ENCODE measurements around the gene KRT80. TPM values are rescaled to one million over a fixed set of nuclear protein-coding genes. Genes with fewer than 3 reads are reported as not detected.
"Not testable (repeated sequence)": the region's sequence is repeated elsewhere in the genome, so short reads cannot be mapped to it uniquely, and the experiment has no call there.

KRT80 gene
- not detected in 2 replicates for total RNA-seq (2014; rRNA removed; shearing (Covaris generic); ENCODE audit: low replicate concordance)

DNA sequence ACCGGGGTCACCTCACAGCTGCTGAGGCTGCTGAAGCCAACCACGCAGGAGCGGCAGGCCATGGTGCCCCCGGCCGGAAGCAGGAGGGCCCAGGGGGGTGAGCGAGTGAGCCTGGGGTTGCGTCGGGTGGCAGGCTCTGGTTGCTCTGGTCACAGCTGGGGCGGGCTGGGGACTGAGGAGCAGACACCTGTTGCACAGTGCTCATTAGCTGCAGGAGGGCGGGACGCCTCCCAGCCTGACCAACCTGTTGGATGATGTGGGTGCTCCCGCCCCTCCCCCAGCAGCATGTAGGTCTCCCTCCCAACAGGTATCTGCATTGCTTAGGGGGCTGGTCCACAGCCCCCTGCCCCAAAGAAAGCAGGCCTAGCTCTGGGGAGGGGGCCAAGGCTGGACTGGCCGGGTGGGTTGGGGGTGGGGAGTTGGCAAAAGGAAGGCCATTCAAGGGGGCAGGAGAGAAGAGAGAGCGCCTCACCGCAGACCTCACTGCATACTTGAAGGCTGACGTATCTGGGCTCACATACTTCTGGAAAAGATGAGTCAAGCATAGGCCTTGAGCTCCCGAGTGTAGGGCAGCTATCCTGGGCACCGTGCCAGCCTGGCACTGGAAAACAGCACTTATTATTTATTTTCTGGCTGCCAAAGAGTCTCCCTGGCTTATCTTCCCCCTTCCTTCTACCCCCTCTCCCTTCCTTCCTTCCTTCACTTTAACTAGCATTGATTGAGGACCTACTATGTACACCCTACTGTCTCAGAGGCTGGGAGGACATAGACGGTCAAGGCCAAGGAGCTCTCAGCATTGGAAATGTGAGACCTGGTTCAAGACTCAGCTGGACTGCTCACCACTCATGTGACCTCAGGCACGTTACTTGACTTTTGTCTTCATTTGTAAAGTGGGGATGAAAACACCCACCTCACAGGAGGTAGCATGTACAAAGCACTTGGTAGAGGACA lies at the start of gene KRT80:
Gene KRT80, minus strand, starts transcription at position 174 of the 951 bp plus-strand sequence. Its CDS starts 112 bp downstream, at position 62.
- H3K79me2 ChIP-seq (ENCODE audit: low read length) = no peaks in the 10 kb centered on the region
- H4K20me1 ChIP-seq (ENCODE audit: insufficient read depth, low read depth, low read length) = no peaks in the 10 kb centered on the region
- H3K27ac ChIP-seq (ENCODE audit: low read length) = no peak within 1 kb of the TSS
- no peaks in the 10 kb centered on the region for H3K27me3 ChIP-seq (ENCODE audit: low read length)
- no peaks in the 10 kb centered on the region for H3K9me2 ChIP-seq (replicated peaks; ENCODE audit: insufficient read depth, low read length)
- H3K9ac ChIP-seq (ENCODE audit: low read length) = no peak within 1 kb of the TSS
- no peak for DNase-seq
- no peak within 1 kb of the TSS for H2AFZ ChIP-seq (ENCODE audit: low read length)
- no peaks in the 10 kb centered on the region for H3K4me1 ChIP-seq (ENCODE audit: low read length)
- H3K36me3 ChIP-seq (ENCODE audit: insufficient read depth, low read length) = no peaks in the 10 kb centered on the region
- no peaks in the 10 kb centered on the region for H3K9me3 ChIP-seq (ENCODE audit: low read length)
- H3K4me3 ChIP-seq (ENCODE audit: low read length) = no peak within 1 kb of the TSS
- H3K4me2 ChIP-seq (ENCODE audit: low read depth, low read length, poor library complexity, severe bottlenecking) = no peak within 1 kb of the TSS

DNA sequence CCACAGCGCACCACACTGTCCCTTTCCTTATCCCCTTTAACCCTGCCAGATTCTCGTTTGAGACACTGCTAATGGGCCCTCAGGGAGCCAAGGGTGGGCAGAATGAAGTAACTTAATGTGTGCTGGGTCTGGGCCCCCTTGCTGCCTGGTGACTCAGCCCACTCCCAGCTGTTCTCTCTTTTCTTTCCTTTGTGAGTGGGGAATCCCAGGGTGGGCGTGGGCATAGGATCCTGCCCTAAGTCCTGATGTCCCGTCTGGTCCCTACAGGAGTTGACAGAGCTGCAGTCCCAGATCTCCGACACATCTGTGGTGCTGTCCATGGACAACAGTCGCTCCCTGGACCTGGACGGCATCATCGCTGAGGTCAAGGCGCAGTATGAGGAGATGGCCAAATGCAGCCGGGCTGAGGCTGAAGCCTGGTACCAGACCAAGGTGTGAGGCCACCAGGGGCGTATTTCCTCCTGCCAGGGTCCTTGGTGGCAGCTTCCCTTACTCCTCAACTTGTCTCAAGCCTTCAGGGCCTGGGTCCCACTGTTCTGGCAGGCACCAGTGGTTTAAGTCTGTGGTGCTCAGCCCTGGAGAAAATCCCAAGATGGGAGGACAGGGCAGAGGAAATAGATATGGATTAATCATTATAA lies 49.5 kb upstream of the KRT80 start:
- Histone ChIP-seq H3K9me2 (replicated peaks; ENCODE audit: insufficient read depth, low read length) (no peaks in the 10 kb centered on the region), H3K36me3 (ENCODE audit: insufficient read depth, low read length) (no peaks in the 10 kb centered on the region), H4K20me1 (ENCODE audit: insufficient read depth, low read depth, low read length) (0 out of 2 replicates have a peak, but pooled peaks cover 6% of the 10 kb centered on the region), H3K4me1 (ENCODE audit: low read length) (no peaks in the 10 kb centered on the region), H3K4me3 (ENCODE audit: low read length) (no peak overlapping the region), H3K27ac (ENCODE audit: low read length) (no peak overlapping the region), H2AFZ (ENCODE audit: low read length) (no peak overlapping the region), H3K9ac (ENCODE audit: low read length) (no peak overlapping the region), H3K9me3 (ENCODE audit: low read length) (no peaks in the 10 kb centered on the region), H3K27me3 (ENCODE audit: low read length) (no peaks in the 10 kb centered on the region), H3K79me2 (ENCODE audit: low read length) (no peaks in the 10 kb centered on the region), H3K4me2 (ENCODE audit: low read depth, low read length, poor library complexity, severe bottlenecking) (no peak overlapping the region)
- DNase-seq = peak; percentile 50

DNA sequence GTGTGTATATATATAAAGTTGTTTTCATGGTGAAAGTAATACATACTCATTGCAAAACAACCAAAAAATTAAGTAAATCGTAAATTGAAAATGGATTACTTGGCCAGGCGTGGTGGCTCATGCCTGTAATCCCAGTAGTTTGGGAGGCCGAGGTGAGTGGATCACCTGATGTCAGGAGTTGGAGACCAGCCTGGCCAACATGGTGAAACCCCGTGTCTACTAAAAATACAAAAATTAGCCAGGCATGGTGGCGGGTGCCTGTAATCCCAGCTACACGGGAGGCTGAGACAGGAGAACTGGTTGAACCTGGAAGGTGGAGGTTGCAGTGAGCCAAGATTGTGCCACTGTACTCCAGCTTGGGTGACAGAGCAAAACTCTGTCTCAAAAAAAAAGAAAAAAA lies 48.4 kb upstream of the KRT80 start:
- not testable (repeated sequence) for H2AFZ ChIP-seq (ENCODE audit: low read length); H3K4me2 ChIP-seq (ENCODE audit: low read depth, low read length, poor library complexity, severe bottlenecking); H3K9ac ChIP-seq (ENCODE audit: low read length)

DNA sequence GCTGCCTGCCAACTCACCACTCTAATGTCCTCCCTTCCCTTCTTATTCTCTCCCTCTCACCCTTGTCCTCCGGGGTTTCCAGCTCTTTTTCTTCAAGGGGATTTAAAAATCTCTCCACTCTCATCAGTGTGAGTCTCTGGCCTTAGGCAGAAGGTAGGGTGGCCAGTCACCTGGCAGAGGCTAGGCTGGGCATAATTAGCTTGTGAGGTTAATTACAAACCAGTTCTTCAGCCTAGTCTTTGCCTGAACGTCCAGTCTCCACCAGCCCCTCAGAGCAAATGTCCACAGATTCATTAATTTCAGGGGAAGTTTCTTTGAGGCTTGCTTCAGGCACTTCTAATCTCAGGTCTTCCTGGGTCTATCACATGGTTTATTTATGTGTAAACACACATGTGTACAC lies 48.0 kb upstream of the KRT80 start:
- no peak overlapping the region for H3K4me2 ChIP-seq (ENCODE audit: low read depth, low read length, poor library complexity, severe bottlenecking)
- no peak overlapping the region for H2AFZ ChIP-seq (ENCODE audit: low read length)
- H3K4me1 ChIP-seq (ENCODE audit: low read length) = no peaks in the 10 kb centered on the region
- DNase-seq = no peak
- H3K79me2 ChIP-seq (ENCODE audit: low read length) = no peaks in the 10 kb centered on the region
- H3K9me3 ChIP-seq (ENCODE audit: low read length) = no peaks in the 10 kb centered on the region
- H3K27me3 ChIP-seq (ENCODE audit: low read length) = no peaks in the 10 kb centered on the region
- H3K9ac ChIP-seq (ENCODE audit: low read length) = no peak overlapping the region
- 0 out of 2 replicates have a peak, but pooled peaks cover 6% of the 10 kb centered on the region for H4K20me1 ChIP-seq (ENCODE audit: insufficient read depth, low read depth, low read length)
- H3K4me3 ChIP-seq (ENCODE audit: low read length) = no peak overlapping the region
- H3K27ac ChIP-seq (ENCODE audit: low read length) = no peak overlapping the region
- H3K9me2 ChIP-seq (replicated peaks; ENCODE audit: insufficient read depth, low read length) = no peaks in the 10 kb centered on the region
- H3K36me3 ChIP-seq (ENCODE audit: insufficient read depth, low read length) = no peaks in the 10 kb centered on the region

More for the DNA sequence above, 48.4 kb upstream of the KRT80 start:
- not testable (repeated sequence) for H3K4me1 ChIP-seq (ENCODE audit: low read length); H3K36me3 ChIP-seq (ENCODE audit: insufficient read depth, low read length); H3K79me2 ChIP-seq (ENCODE audit: low read length); H3K4me3 ChIP-seq (ENCODE audit: low read length); H4K20me1 ChIP-seq (ENCODE audit: insufficient read depth, low read depth, low read length); DNase-seq; H3K27me3 ChIP-seq (ENCODE audit: low read length); H3K9me2 ChIP-seq (replicated peaks; ENCODE audit: insufficient read depth, low read length); H3K27ac ChIP-seq (ENCODE audit: low read length); H3K9me3 ChIP-seq (ENCODE audit: low read length)

DNA sequence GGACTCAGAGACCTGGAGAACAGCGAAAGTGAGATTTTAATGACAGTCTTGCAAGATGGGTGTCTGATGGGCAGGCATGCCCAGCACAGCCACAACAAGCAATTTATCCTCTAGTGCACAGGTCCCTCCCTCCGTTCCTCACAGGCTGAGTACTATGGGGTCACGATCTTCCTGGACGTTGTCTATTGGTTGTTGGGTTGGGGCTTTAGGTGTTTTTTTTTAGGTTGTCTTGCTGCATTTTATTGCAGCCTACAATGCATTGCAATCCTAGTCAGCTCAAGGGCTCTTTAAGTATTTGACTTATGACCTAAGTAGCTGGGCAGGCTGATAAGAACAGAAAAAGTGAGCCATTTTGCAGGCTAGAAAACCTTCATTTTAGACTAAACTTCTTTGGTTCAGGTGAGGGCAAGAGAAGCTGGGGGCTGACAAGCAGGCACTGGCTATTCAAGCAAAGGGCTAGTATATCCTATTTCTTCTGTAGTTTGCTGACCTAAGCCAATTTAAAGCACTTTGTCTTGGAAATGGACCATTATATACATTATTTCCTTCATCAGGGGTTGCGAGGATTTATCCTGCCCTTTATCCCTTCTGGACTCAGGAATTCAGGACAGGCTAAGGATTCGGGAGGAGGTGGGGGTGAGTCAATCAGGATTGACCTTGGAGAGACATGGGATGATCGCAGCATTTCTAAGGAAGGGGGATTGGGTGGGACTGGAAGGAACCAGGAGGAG lies 47.3 kb upstream of the KRT80 start:
- no peaks in the 10 kb centered on the region for H3K9me2 ChIP-seq (replicated peaks; ENCODE audit: insufficient read depth, low read length)
- no peak overlapping the region for H3K27ac ChIP-seq (ENCODE audit: low read length)
- H3K9ac ChIP-seq (ENCODE audit: low read length) = no peak overlapping the region
- no peak overlapping the region for H2AFZ ChIP-seq (ENCODE audit: low read length)
- no peaks in the 10 kb centered on the region for H3K36me3 ChIP-seq (ENCODE audit: insufficient read depth, low read length)
- no peak overlapping the region for H3K4me2 ChIP-seq (ENCODE audit: low read depth, low read length, poor library complexity, severe bottlenecking)
- no peaks in the 10 kb centered on the region for H3K4me1 ChIP-seq (ENCODE audit: low read length)
- no peaks in the 10 kb centered on the region for H3K79me2 ChIP-seq (ENCODE audit: low read length)
- no peak for DNase-seq
- H3K27me3 ChIP-seq (ENCODE audit: low read length) = no peaks in the 10 kb centered on the region
- no peak overlapping the region for H3K4me3 ChIP-seq (ENCODE audit: low read length)
- H4K20me1 ChIP-seq (ENCODE audit: insufficient read depth, low read depth, low read length) = 0 out of 2 replicates have a peak, but pooled peaks cover 6% of the 10 kb centered on the region
- no peaks in the 10 kb centered on the region for H3K9me3 ChIP-seq (ENCODE audit: low read length)

DNA sequence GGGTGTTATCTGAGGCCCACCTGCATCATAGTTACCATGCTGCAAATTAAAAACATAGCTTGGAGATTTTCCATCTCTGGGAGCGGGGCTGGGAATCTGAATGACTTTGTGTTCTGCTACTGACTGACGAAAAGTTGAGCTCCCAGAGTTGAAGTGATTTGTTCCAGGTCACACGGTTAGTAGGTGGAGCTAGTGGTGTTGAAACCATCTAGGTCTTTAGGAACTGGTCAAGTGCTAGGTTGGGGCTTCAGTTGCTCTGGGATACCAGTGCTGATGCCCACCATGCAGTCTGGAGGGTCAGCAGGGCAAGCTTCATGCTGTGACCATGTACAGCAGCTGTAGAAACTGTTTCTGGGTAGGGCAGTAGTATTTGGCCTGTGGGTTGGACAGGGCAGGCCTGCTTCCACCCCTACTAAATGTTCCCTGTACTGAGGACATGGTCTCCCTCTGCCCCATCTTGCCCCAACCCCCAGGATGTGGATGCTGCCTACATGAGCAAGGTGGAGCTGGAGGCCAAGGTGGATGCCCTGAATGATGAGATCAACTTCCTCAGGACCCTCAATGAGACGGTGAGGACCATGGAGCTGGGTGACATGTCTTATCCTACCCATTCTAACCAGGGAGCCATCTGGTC lies 46.5 kb upstream of the KRT80 start:
- Histone ChIP-seq H4K20me1 (ENCODE audit: insufficient read depth, low read depth, low read length) (0 out of 2 replicates have a peak, but pooled peaks cover 3% of the 10 kb centered on the region), H3K27ac (ENCODE audit: low read length) (no peak overlapping the region), H3K4me1 (ENCODE audit: low read length) (no peaks in the 10 kb centered on the region), H3K9me2 (replicated peaks; ENCODE audit: insufficient read depth, low read length) (no peaks in the 10 kb centered on the region), H3K4me2 (ENCODE audit: low read depth, low read length, poor library complexity, severe bottlenecking) (no peak overlapping the region), H3K9ac (ENCODE audit: low read length) (no peak overlapping the region), H3K36me3 (ENCODE audit: insufficient read depth, low read length) (no peaks in the 10 kb centered on the region), H3K27me3 (ENCODE audit: low read length) (no peaks in the 10 kb centered on the region), H3K9me3 (ENCODE audit: low read length) (no peaks in the 10 kb centered on the region), H2AFZ (ENCODE audit: low read length) (no peak overlapping the region), H3K4me3 (ENCODE audit: low read length) (no peak overlapping the region), H3K79me2 (ENCODE audit: low read length) (no peaks in the 10 kb centered on the region)
- DNase-seq = no peak

DNA sequence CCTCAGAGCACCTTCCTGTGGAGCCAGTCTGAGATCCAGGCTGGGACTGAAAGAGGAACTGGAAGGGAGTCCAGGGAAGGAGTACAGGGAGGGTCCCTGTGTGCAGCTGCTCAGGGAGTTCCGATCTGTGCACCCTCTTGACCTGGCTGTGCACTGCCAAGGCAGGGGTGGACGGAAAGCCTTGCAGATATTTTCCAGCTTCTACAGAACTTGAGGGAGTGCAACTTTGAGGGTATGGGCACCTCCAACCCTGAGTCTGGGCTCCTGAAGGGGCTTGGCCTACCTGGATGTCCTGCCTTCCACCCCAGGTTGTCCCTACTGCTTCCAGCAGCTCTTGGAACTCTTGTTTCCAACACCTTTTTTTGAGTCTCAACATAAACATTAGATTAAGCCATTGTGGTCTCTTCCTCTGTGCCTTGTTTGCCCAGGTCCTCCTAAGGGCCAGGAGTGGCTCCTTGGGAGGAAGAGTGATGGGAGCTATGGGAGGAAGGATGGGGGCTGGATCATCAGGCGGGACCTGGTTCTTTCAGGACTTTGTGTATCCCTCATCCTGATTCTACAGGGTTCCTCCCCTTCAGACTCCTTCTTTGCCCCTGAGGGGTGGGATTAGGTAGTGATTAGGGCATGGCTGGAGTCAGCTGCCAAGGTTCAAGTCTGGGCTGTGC lies 44.7 kb upstream of the KRT80 start:
- no peaks in the 10 kb centered on the region for H3K27me3 ChIP-seq (ENCODE audit: low read length)

More for the DNA sequence above, 44.7 kb upstream of the KRT80 start:
- no peaks in the 10 kb centered on the region for H3K36me3 ChIP-seq (ENCODE audit: insufficient read depth, low read length)
- no peaks in the 10 kb centered on the region for H4K20me1 ChIP-seq (ENCODE audit: insufficient read depth, low read depth, low read length)
- no peaks in the 10 kb centered on the region for H3K79me2 ChIP-seq (ENCODE audit: low read length)
- no peak overlapping the region for H3K4me2 ChIP-seq (ENCODE audit: low read depth, low read length, poor library complexity, severe bottlenecking)
- no peak overlapping the region for H2AFZ ChIP-seq (ENCODE audit: low read length)
- H3K4me1 ChIP-seq (ENCODE audit: low read length) = no peaks in the 10 kb centered on the region
- no peak overlapping the region for H3K9ac ChIP-seq (ENCODE audit: low read length)
- no peak for DNase-seq
- no peak overlapping the region for H3K4me3 ChIP-seq (ENCODE audit: low read length)
- H3K27ac ChIP-seq (ENCODE audit: low read length) = no peak overlapping the region
- no peaks in the 10 kb centered on the region for H3K9me3 ChIP-seq (ENCODE audit: low read length)
- no peaks in the 10 kb centered on the region for H3K9me2 ChIP-seq (replicated peaks; ENCODE audit: insufficient read depth, low read length)

Data from Karpas-422 (cell line).